Measurements from ENCODE around the gene IRX3. TPM values are rescaled to one million over a fixed set of nuclear protein-coding genes. Genes with fewer than 3 reads are reported as not detected.

The IRX3 gene
- total RNA-seq, 1 experiment from 2014 or later = 2.4 TPM

- DNase-seq = no peak
- H2BK120ac ChIP-seq (ENCODE audit: low read depth, low read length, poor library complexity, severe bottlenecking) = no peak overlapping the region
- peaks cover 0 to 7% of the 10 kb centered on the region in 2 experiments; a peak in 1 of 5 replicates for H3K9me3 Mint-ChIP-seq
Observed at GRCh38 chr16:54309341-54309740, 22.8 kb upstream of the IRX3 start.

More at GRCh38 chr16:54309341-54309740, 22.8 kb upstream of the IRX3 start:
- Histone ChIP-seq H3K79me1 (ENCODE audit: insufficient read depth, low read depth, low read length, poor library complexity, severe bottlenecking) (no peaks in the 10 kb centered on the region), H2AFZ (ENCODE audit: low read length) (no peak overlapping the region), H3K18ac (ENCODE audit: insufficient read length, low read depth, low read length) (no peak overlapping the region), H3K4me2 (ENCODE audit: insufficient read depth, insufficient read length, low read length) (no peak overlapping the region), H3K4me1 (ENCODE audit: insufficient read depth, low read length) (no peaks in the 10 kb centered on the region), H4K20me1 (ENCODE audit: control insufficient read depth, insufficient read depth, insufficient read length) (no peaks in the 10 kb centered on the region), H4K8ac (replicated peaks; ENCODE audit: insufficient read length, low read depth, low read length) (no peak overlapping the region), H3K27ac (ENCODE audit: insufficient read length, low read depth, low read length) (no peak overlapping the region), H3K27me3 (ENCODE audit: insufficient read depth, low read length) (no peaks in the 10 kb centered on the region; the same call in 1 of the 2 replicates), H3T11ph (ENCODE audit: low read length) (no peak overlapping the region), H3K4ac (ENCODE audit: low read depth, low read length) (no peak overlapping the region), H3K14ac (ENCODE audit: insufficient read depth, low read length) (no peak overlapping the region), H3K56ac (ENCODE audit: insufficient read length, low read depth, low read length) (no peak overlapping the region), H3K23ac (ENCODE audit: insufficient read length, low read depth, low read length) (no peak overlapping the region), H4K91ac (ENCODE audit: insufficient read length, low read depth, low read length) (no peak overlapping the region), H3K79me2 (ENCODE audit: insufficient read depth, low read length) (no peaks in the 10 kb centered on the region), H4K5ac (ENCODE audit: insufficient read length, low read depth, low read length) (no peak overlapping the region), H2BK12ac (ENCODE audit: insufficient read length, low read depth, low read length) (no peak overlapping the region), H3K23me2 (ENCODE audit: insufficient read length, low read depth, low read length, poor library complexity, severe bottlenecking) (no peaks in the 10 kb centered on the region), H2BK15ac (ENCODE audit: low read depth, low read length) (no peak overlapping the region), H3K9ac (ENCODE audit: extremely low read depth, insufficient read length, low read length) (no peak overlapping the region), H2BK20ac (ENCODE audit: low read depth, low read length, poor library complexity, severe bottlenecking) (no peak overlapping the region), H2AK5ac (ENCODE audit: insufficient read length, low read length) (no peak overlapping the region), H2BK5ac (ENCODE audit: insufficient read length, low read length) (no peak overlapping the region), H3K9me3 (ENCODE audit: control insufficient read depth, low read depth, low read length) (no peaks in the 10 kb centered on the region)
- no CpG with 5 or more reads among the region's 5 CpGs for WGBS (ENCODE audit: extremely low coverage, insufficient read length, low lambda C conversion rate)
- Mint-ChIP-seq H3K4me3 (no peak overlapping the region), H3K36me3 (ENCODE audit: insufficient read depth in 1 of 3, low read depth in 3 of 3) (0 out of 7 replicates have a peak, but pooled peaks cover 0 to 3% (median 0%) of the 10 kb centered on the region in 3 experiments), H3K27ac (no peak overlapping the region), H3K27me3 (ENCODE audit: low read depth) (peaks cover 16% of the 10 kb centered on the region), H3K4me1 (peaks cover 11 to 15% of the 10 kb centered on the region in 2 experiments)
- TF ChIP-seq, protein P1, sequence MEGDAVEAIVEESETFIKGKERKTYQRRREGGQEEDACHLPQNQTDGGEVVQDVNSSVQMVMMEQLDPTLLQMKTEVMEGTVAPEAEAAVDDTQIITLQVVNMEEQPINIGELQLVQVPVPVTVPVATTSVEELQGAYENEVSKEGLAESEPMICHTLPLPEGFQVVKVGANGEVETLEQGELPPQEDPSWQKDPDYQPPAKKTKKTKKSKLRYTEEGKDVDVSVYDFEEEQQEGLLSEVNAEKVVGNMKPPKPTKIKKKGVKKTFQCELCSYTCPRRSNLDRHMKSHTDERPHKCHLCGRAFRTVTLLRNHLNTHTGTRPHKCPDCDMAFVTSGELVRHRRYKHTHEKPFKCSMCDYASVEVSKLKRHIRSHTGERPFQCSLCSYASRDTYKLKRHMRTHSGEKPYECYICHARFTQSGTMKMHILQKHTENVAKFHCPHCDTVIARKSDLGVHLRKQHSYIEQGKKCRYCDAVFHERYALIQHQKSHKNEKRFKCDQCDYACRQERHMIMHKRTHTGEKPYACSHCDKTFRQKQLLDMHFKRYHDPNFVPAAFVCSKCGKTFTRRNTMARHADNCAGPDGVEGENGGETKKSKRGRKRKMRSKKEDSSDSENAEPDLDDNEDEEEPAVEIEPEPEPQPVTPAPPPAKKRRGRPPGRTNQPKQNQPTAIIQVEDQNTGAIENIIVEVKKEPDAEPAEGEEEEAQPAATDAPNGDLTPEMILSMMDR (conservative IDR thresholded peaks at IDR 0.05) = no peak
